Breast epithelium (tissue), 4 donors: ENCODE measurements around the gene RPS16. TPM values are rescaled to one million over a fixed set of nuclear protein-coding genes. Genes with fewer than 3 reads are reported as not detected.

Experiments
- DNase-seq, 2 donors: peaks; one replicate each; pipeline ENCODE4 v3.0.0-alpha.2; 2019; ENCODE audit warnings: low spot score in 2 of 2
- H3K27ac ChIP-seq, 2 donors: fragments of 200-600 bp; sonication (generic) in 1 of 2; one replicate each; pipeline ENCODE4 v1.5.1; 2016 to 2019; ENCODE audit warnings: mild to moderate bottlenecking in 1 of 2
- H3K27me3 ChIP-seq, 2 donors: fragments of 200-600 bp; sonication (generic) in 1 of 2; one replicate each; pipeline versions ENCODE4 v1.5.1 to v1.6.0; 2017 to 2019; ENCODE audit warnings: control low read depth in 1 of 2, mild to moderate bottlenecking in 1 of 2
- H3K36me3 ChIP-seq: fragments of 200-600 bp; one replicate; pipeline ENCODE4 v1.5.1; 2019
- H3K4me1 ChIP-seq, 2 donors: fragments of 200-600 bp; sonication (generic); one replicate each; pipeline ENCODE4 v1.5.1; 2016 to 2019; ENCODE audit warnings: control low read depth in 1 of 2
- H3K4me3 ChIP-seq, 3 donors: fragments of 200-600 bp; sonication (generic); 1 replicate in 2 of 3; 2 replicates in 1 of 3; pipeline ENCODE4 v1.5.1; 2016 to 2019; ENCODE audit warnings: mild to moderate bottlenecking in 3 of 3, moderate library complexity in 2 of 3
- H3K9me3 ChIP-seq, 2 donors: fragments of 200-600 bp; sonication (generic) in 1 of 2; one replicate each; pipeline ENCODE4 v1.5.1; 2016 to 2019; ENCODE audit warnings: control low read depth in 1 of 2
- POLR2A ChIP-seq: fragments of 450-650 bp; IDR thresholded peaks from one replicate; pipeline ENCODE4 v1.6.1; 2016; ENCODE audit warnings: antibody characterized with exemption, mild to moderate bottlenecking, moderate library complexity
- POLR2AphosphoS5 ChIP-seq, 3 donors: sonication (generic); formaldehyde crosslinking; IDR thresholded peaks; one replicate each; pipeline ENCODE4 v1.6.1; 2017; ENCODE audit warnings: antibody characterized with exemption in 3 of 3
- intact Hi-C: fragments of 100-400 bp; cut with DNase I; formaldehyde crosslinking; loops from one replicate; pipeline ENCODE4 v1.15.1; 2023; ENCODE audit warnings: low total_unique reads
- total RNA-seq, 3 donors: library from RNA; depleted of rRNA; stranded (reverse); fragments of >200 nt; gene quantifications; one replicate each; pipeline ENCODE4 v1.1.0, GENCODE V29; 2016
- TF ChIP-seq, protein P1 (sequence below), 3 donors: fragments of 450-650 bp; IDR thresholded peaks; one replicate each; pipeline ENCODE4 v1.5.1; 2016 to 2017; ENCODE audit warnings: antibody characterized with exemption in 3 of 3, mild to moderate bottlenecking in 3 of 3, moderate library complexity in 3 of 3

The RPS16 gene
- total RNA-seq, result 1,000 to 10,000 TPM; 1,681 to 3,245 (median 1,756) TPM

DNA sequence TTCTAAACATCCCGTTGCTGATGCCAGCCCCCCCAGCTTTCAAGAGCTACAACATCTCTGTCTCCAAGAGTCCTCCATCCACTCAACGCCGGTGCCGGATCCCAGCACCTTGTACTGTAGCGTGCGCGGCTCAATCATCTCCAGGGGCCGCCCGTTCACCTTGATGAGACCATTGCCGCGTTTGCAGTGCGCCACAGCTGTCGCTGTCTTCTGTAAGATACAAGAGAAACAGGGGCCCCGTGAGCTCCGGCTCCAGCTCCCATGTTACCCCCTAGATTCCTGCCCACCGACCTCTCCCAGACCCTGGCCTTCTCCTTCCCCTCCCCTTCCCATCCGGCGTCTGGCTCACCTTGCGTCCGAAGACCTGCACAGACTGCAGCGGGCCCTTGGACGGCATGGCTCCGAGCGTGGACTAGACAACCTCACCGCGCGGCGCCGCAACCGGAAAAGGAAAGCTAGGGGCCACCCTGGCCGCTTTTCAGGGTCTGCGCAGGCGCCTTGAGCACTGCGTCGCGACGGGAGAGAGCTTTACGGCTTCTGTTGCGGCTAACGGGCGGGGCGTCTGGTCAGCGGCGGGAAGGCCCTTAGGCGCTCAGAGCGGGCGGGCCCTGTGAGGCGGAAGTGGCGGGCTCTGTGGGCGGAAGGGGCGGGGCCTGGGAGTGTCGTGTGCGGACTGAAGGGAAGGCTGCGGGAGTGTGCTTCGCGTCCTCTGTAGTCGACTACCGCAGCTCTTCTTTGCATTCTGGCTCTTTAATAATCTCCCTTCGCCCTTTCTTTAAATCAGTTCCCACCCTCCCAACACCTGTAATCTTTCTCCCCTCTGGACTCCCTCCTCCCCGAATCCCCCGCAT lies at the start of gene RPS16:
Gene RPS16 (minus strand): TSS at position 451 of the 851 bp plus-strand sequence. CDS start 54 bp downstream, at position 397.
- intact Hi-C loops, result no loop called here
- Histone ChIP-seq H3K27me3 (no peaks in the 10 kb centered on the region), H3K9me3 (no peaks in the 10 kb centered on the region), H3K36me3 (peaks cover 7% of the 10 kb centered on the region), H3K27ac (peak within 1 kb of the TSS; percentile 87 to 92), H3K4me1 (peaks cover 4 to 19% of the 10 kb centered on the region in 2 donors), H3K4me3 (peak within 1 kb of the TSS; percentile 83 to 98 (median 91))
- peak; percentile 98 to 100 for DNase-seq
- peak; percentile 86 for TF ChIP-seq POLR2A
- peak; percentile 97 to 99 (median 98) for TF ChIP-seq POLR2AphosphoS5 (IDR thresholded peaks at IDR 0.05)
- TF ChIP-seq, protein P1, sequence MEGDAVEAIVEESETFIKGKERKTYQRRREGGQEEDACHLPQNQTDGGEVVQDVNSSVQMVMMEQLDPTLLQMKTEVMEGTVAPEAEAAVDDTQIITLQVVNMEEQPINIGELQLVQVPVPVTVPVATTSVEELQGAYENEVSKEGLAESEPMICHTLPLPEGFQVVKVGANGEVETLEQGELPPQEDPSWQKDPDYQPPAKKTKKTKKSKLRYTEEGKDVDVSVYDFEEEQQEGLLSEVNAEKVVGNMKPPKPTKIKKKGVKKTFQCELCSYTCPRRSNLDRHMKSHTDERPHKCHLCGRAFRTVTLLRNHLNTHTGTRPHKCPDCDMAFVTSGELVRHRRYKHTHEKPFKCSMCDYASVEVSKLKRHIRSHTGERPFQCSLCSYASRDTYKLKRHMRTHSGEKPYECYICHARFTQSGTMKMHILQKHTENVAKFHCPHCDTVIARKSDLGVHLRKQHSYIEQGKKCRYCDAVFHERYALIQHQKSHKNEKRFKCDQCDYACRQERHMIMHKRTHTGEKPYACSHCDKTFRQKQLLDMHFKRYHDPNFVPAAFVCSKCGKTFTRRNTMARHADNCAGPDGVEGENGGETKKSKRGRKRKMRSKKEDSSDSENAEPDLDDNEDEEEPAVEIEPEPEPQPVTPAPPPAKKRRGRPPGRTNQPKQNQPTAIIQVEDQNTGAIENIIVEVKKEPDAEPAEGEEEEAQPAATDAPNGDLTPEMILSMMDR (IDR thresholded peaks at IDR 0.05), result no peak

DNA sequence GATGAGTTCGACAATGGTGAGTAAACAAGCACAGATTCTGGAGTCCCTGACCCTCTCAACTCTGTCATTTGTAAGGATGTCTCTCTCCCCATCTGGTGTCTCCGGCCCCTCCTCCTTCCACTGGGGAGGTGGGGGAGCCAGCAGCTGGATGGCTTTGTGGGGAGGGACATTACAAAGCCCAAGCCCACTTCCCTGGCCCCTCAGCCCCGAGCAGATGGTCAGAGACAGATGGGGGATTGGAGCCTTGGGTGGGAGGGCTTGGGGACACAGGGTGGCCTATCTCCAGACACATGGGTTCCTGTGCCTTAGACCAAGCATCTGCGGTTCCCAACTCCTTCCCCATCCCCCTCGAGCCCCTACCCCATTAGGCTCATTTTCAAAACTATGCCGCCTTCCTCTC lies 47.4 kb upstream of the RPS16 start:
- intact Hi-C loops, result no loop called here
- peaks cover 2% of the 10 kb centered on the region for H3K36me3 ChIP-seq
- no peak for DNase-seq
- no peaks in the 10 kb centered on the region for H3K9me3 ChIP-seq
- H3K27me3 ChIP-seq, result no peaks in the 10 kb centered on the region
- no peak overlapping the region for H3K27ac ChIP-seq
- TF ChIP-seq POLR2A (no peak), POLR2AphosphoS5 (IDR thresholded peaks at IDR 0.05) (no peak)
- TF ChIP-seq, protein P1 (IDR thresholded peaks at IDR 0.05), result no peak
- peaks cover 4 to 8% of the 10 kb centered on the region in 2 donors for H3K4me1 ChIP-seq
- no peak overlapping the region for H3K4me3 ChIP-seq

DNA sequence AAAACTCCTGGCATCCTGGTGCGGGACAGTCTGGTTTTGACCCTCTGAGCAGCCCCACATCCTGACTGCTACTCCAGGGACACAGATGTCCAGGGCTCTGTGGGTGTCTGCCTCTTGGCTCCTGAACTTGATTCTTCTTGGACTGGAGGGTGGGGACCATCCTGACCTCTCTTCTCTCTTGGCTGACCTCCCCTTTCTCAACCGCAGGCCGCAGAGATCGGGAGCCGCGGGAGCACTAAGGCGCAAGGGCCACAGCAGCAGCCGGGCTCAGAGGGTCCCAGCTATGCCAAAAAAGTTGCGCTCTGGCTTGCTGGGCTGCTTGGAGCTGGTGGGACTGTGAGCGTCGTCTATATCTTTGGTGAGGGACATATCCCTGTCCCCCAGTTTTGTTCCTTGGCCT lies 45.9 kb upstream of the RPS16 start:
- no peaks in the 10 kb centered on the region for H3K27me3 ChIP-seq
- H3K27ac ChIP-seq, result no peak overlapping the region
- H3K4me3 ChIP-seq, result peak overlapping the region; percentile 63 to 96 (median 92)
- no peaks in the 10 kb centered on the region for H3K9me3 ChIP-seq
- intact Hi-C loops, result no loop called here
- no peaks in the 10 kb centered on the region for H3K36me3 ChIP-seq
- DNase-seq, result no peak
- peaks cover 4 to 8% of the 10 kb centered on the region in 2 donors for H3K4me1 ChIP-seq
- TF ChIP-seq POLR2A (no peak), POLR2AphosphoS5 (IDR thresholded peaks at IDR 0.05) (no peak)
- TF ChIP-seq, protein P1 (IDR thresholded peaks at IDR 0.05), result no peak

DNA sequence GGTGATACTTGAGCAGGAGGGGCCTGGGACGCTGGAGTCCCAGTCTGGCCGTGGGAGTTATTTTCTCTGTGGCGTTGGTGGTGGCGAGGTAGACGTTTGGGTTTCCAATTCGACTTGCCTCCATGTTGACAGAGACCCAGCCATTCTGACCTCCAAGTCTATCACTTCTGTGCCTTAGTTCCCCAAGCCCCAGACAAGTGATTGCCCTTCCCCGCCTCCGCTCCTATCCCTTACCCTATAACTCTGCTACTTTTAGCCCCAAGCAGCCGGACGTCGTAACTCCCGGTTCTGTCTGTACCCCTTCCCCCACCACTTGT lies 45.4 kb upstream of the RPS16 start:
- H3K27me3 ChIP-seq, result no peaks in the 10 kb centered on the region
- no peaks in the 10 kb centered on the region for H3K36me3 ChIP-seq
- intact Hi-C loops, result no loop called here
- H3K27ac ChIP-seq, result peak overlapping the region; percentile 86 to 88
- peaks cover 4 to 8% of the 10 kb centered on the region in 2 donors for H3K4me1 ChIP-seq
- no peaks in the 10 kb centered on the region for H3K9me3 ChIP-seq
- no peak for DNase-seq
- H3K4me3 ChIP-seq, result peak overlapping the region; percentile 63 to 96 (median 92)
- TF ChIP-seq, protein P1 (IDR thresholded peaks at IDR 0.05), result no peak
- TF ChIP-seq POLR2AphosphoS5 (IDR thresholded peaks at IDR 0.05) (no peak), POLR2A (no peak)
